HG02840 (cell line): ENCODE measurements around the gene SRF.

ENCODE experiments used
- ATAC-seq: cut with Tn5 transposase; IDR thresholded peaks from one replicate; pipeline ENCODE4 v1.9.1; 2021; ENCODE audit warnings: mild to moderate bottlenecking, moderate library complexity, moderate number of reproducible peaks; ENCODE audit not compliant: unreplicated experiment, low FRiP score

SRF gene

GRCh38 chr6:43146709-43147688 lies 24.1 kb upstream of the SRF start:
- ATAC-seq: no peak

- ATAC-seq: no peak
Observed at GRCh38 chr6:43147691-43148477, 23.2 kb upstream of the SRF start.

GRCh38 chr6:43149265-43149664 lies 21.8 kb upstream of the SRF start:
- no peak for ATAC-seq

GRCh38 chr6:43150051-43150751 lies 20.9 kb upstream of the SRF start:
- ATAC-seq: no peak

GRCh38 chr6:43159599-43159998 lies 11.5 kb upstream of the SRF start:
- ATAC-seq: no peak

GRCh38 chr6:43163899-43164298 lies 7.2 kb upstream of the SRF start:
- ATAC-seq: no peak

GRCh38 chr6:43170417-43170930 lies 595 bp upstream of the SRF start:
- no peak for ATAC-seq

- no peak for ATAC-seq
Observed at GRCh38 chr6:43171707-43172103, 636 bp downstream of the SRF start.

- no peak for ATAC-seq
Observed at GRCh38 chr6:43172104-43173007, 1.3 kb downstream of the SRF start.

- ATAC-seq: no peak
Observed at GRCh38 chr6:43173591-43174262, 2.7 kb downstream of the SRF start.

GRCh38 chr6:43174263-43175112 lies 3.4 kb downstream of the SRF start:
- peak; percentile 72 for ATAC-seq

GRCh38 chr6:43175676-43176422 lies 4.8 kb downstream of the SRF start:
- no peak for ATAC-seq

- ATAC-seq: no peak
Observed at GRCh38 chr6:43176423-43176786, 5.3 kb downstream of the SRF start.

GRCh38 chr6:43178150-43178549 lies 7.1 kb downstream of the SRF start:
- ATAC-seq: no peak

GRCh38 chr6:43178951-43179830 lies 8.1 kb downstream of the SRF start:
- ATAC-seq: no peak

- no peak for ATAC-seq
Observed at GRCh38 chr6:43180058-43180457, 9.0 kb downstream of the SRF start.

GRCh38 chr6:43180985-43181384 lies 9.9 kb downstream of the SRF start:
- no peak for ATAC-seq
